ENCODE measurements around the gene PCLO. TPM values are rescaled to one million over a fixed set of nuclear protein-coding genes. Genes with fewer than 3 reads are reported as not detected.

The PCLO gene
- polyA plus RNA-seq, 2 of the 4 experiments (the other 2 are of a cell fraction), result 0.41 to 1.1 TPM

GRCh38 chr7:82729172-82730030 lies 433.3 kb downstream of the PCLO start (continued):
- TF ChIP-seq CTCF (IDR thresholded peaks at IDR 0.05), result peak; percentile 94

GRCh38 chr7:82726038-82726800 lies 436.5 kb downstream of the PCLO start:
- Histone ChIP-seq H3K4me2 (peak overlapping the region; percentile 48; the same call in 2 of the 3 replicates), H3K27ac (no peak overlapping the region), H3K9me3 (no peaks in the 10 kb centered on the region), H3K4me3 (no peak overlapping the region), H3K4me1 (peaks cover 13% of the 10 kb centered on the region; the same call in 2 of the 3 replicates)
- CTCF ChIA-PET, result interaction anchor here (1.1 to 1.8 kb wide), 3 partner anchors 155 to 1226 kb away, joined by 3 to 10 read pairs (median 5); no protein-coding TSS in a partner anchor
- TF ChIP-seq REST (IDR thresholded peaks at IDR 0.05) (no peak), HMGXB4 (CRISPR knock-in tag; IDR thresholded peaks at IDR 0.05; ENCODE audit: borderline replicate concordance) (no peak)
- ATAC-seq (peak in 1 of 2 experiments; percentile 22; a peak in 1 of 6 replicates), FAIRE-seq (no peak), DNase-seq (ENCODE audit: low read depth in 1 of 2, low spot score in 1 of 2) (no peak)
- POLR2A ChIA-PET, result no interaction called here
- WGBS (ENCODE audit: missing lambda C conversion rate), result 69% methylated on average over 7 of the region's 7 CpGs

- FAIRE-seq (no peak), ATAC-seq (no peak), DNase-seq (ENCODE audit: low read depth in 1 of 2, low spot score in 1 of 2) (no peak)
- CTCF ChIA-PET, result interaction anchor here (0.6 to 1.2 kb wide), 5 partner anchors 150 to 946 kb away, joined by 3 to 4 read pairs (median 3); no protein-coding TSS in a partner anchor
- no peaks in the 10 kb centered on the region for H3K9me3 ChIP-seq
- POLR2A ChIA-PET, result no interaction called here
- H3K4me1 ChIP-seq, result peaks cover 8% of the 10 kb centered on the region; the same call in 2 of the 3 replicates
- no peak overlapping the region for H3K27ac ChIP-seq
- WGBS (ENCODE audit: missing lambda C conversion rate), result 34% methylated on average over 1 of the region's 1 CpG
- no peak overlapping the region for H3K4me2 ChIP-seq
- H3K4me3 ChIP-seq, result no peak overlapping the region
- TF ChIP-seq JUNB (IDR thresholded peaks at IDR 0.05) (no peak), EHF (CRISPR knock-in tag; IDR thresholded peaks at IDR 0.05) (no peak), FOSB (CRISPR knock-in tag; IDR thresholded peaks at IDR 0.05) (no peak), CHD4 (IDR thresholded peaks at IDR 0.05; ENCODE audit: borderline replicate concordance) (no peak), CBX2 (IDR thresholded peaks at IDR 0.05; ENCODE audit: borderline replicate concordance, low read depth) (no peak), NFE2L2 (conservative IDR thresholded peaks at IDR 0.05; ENCODE audit: low read length) (no peak), POLR2AphosphoS2 (conservative IDR thresholded peaks at IDR 0.05; ENCODE audit: low read length) (no peak), MAFK (IDR thresholded peaks at IDR 0.05; ENCODE audit: partially characterized antibody) (no peak)
Measured at GRCh38 chr7:82723411-82723810, 439.3 kb downstream of the PCLO start.

All from A549 (cell line).